ENCODE data around the gene ATP8B3.
"Not testable (repeated sequence)": the region's sequence is repeated elsewhere in the genome, so short reads cannot be mapped to it uniquely, and the experiment has no call there.

The ATP8B3 gene

GRCh38 chr19:1770866-1771576 lies 41.1 kb downstream of the ATP8B3 start:
- no peak for DNase-seq (ENCODE audit: low read depth)

DNA sequence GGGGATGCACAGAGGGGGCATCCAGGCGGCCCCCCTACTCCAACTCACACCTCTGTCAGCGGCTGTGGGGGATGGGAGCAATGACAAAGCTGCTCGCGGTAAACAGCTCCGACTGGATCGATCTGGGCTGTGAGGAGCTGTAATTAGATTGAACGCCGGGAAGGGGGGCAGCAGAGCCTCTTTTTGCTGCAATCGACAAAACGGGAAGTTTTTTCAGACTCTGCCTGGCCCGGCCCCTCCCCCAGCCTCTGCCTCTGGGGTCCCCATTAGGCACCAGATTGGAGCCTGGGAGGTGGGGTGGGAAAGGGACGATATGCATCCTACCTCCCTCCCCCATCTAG lies 42.5 kb downstream of the ATP8B3 start:
- no peak for DNase-seq (ENCODE audit: low read depth)

- DNase-seq (ENCODE audit: low read depth): no peak
Measured at GRCh38 chr19:1768918-1769644, 43.0 kb downstream of the ATP8B3 start.

DNA sequence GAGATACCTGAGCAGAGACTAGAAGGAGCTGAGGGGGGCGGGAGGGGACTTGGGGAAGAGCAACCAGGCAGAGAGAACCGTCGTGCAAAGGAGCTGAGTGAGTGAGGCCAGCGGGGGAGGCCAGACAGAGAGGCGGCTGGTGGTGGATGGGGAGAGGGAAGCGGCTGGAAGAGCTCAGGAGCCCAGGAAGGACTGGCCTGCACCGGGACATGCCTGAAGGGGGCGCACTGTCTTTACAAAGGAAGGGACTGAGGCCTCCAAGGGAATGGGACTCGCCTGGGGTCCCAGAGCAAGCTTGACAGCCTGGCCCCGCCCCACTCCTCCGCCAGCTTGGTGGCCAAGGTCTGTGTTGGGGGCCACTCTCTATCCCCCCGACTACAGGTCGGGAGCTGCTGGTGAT lies 43.8 kb downstream of the ATP8B3 start:
- no peak for DNase-seq (ENCODE audit: low read depth)

GRCh38 chr19:1767464-1767933 lies 44.6 kb downstream of the ATP8B3 start:
- DNase-seq (ENCODE audit: low read depth): peak; percentile 52

DNA sequence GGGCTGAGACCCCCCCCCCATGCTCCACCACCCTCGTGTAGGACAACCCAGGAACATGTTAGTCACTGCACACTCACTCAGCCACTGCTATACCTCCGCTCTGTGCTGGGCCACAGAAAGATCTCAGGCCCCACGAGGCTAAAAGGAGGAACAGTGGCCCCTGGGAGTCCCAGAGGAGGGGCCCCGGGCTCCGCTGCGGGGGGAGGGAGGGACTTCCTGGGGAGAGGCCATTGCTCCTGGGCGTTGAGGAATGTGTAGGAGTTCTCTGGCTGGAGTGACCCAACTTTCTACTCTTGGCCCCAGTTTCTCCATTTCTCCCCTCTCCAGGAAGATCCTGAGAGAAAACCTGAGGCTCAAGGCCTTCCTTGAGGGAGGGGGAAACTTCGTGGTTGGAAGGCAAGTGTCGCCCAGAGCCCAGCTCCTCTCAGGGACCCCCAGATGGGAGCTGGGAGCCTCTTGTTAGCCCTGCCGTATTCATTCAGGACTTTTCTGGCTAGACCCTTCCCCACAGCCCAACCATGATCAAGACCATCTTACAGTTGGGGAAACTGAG lies 45.2 kb downstream of the ATP8B3 start:
- DNase-seq (ENCODE audit: low read depth): no peak

- no peak for DNase-seq (ENCODE audit: low read depth)
Measured at GRCh38 chr19:1765904-1766799, 45.9 kb downstream of the ATP8B3 start.

GRCh38 chr19:1765232-1765903 lies 46.7 kb downstream of the ATP8B3 start:
- no peak for DNase-seq (ENCODE audit: low read depth)

DNA sequence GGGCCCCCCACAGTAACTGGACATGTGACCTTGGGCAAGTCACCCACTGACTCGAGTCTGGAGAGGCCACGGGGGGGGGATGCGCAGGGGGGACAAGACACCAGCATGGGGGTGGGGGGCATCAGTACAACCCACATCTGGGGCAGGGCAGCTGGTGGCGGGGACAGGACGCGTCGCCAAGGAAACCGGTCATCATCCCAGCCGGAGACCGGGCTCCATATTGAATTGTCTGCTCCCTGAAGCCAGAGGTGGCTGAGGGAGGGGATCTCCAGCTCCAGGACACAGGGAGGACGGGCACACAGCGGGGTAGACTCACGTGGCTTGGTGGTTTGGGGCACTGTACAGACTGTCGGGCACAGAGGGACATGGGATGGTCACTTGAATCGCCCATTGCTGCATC lies 47.3 kb downstream of the ATP8B3 start:
- no peak for DNase-seq (ENCODE audit: low read depth)

DNA sequence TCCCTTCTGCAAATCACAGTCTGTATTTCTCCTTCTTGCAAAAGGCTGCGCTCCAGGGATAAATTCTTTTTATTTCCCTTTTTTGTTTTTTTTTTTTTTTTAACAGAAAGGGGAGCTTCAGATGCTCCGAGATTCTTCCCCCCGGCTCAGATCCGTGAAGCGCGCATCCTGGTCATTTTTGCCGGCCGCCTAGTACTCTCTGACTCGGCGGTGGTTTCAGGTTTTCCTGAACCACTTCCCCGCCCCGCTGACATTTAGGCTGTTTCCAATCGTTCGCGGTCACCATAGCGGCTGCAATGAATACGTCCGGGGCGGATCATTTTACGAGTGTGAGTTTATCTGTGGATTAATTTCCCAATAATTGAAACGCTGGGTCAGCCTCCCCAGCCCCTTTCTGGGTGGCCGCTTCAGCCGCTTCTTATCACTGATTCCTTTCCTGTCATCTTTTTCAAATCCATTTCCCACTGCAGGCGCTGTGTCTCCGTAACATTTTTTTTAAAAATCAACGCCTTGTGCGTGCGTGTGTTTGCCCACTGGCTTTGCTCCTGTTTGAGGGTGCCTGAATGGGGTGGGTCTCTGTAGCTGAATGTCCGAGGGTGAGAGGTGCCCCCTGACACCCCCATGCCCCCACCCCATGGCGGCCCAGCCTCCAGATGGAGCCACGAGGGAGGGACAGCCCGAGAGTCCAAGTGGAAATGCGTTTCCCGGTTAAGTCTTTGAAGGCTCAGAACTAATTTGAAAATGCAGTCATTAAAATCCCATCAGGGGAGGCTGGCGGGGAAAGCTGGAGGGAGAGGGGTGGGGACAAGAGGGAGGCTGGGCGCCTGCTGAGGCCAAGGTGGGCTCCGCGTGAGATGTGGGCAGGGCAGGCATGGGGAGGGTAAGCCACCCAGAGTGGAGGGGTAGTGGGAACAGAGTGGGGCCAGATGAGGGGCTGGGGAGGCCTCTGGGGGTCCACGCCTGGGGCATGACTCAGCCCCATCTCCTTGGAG lies 48.1 kb downstream of the ATP8B3 start:
- DNase-seq (ENCODE audit: low read depth): no peak

GRCh38 chr19:1762243-1763117 lies 49.6 kb downstream of the ATP8B3 start:
- DNase-seq (ENCODE audit: low read depth): no peak

DNA sequence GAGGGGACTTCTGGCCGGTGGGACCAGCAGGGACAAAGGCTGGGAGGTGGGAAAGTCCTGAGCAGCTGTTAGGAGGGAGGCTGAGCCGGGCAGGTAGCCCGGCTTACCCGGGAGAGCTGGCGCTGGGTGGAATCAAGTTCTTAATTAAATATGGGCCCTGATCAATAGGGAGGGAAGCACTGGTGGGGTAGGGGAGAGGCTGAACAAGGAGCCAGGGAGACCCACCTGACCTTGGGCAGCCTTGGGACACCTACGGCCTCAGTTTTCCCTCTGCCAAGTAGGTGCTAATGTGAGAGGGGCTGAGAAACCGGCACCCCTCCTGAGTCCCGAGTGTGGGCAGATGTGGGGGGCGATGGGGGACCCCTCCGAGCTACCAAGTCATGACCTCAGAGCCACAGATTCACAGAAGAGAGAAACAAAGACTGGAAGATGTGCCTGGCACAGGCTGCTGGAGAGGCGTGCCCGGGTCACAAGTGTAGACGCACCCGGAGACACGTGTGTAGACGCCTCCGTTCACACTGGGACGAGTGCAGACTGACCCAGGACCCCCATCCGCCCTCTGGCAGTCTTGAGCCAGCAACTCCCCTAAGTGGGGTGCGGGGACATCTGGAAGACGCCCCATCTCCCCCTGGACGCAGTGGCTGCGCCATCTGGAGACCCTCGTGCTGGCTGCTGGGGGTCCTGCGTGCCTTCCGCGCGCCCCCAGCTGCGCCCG lies 50.4 kb downstream of the ATP8B3 start:
- no peak for DNase-seq (ENCODE audit: low read depth)

DNA sequence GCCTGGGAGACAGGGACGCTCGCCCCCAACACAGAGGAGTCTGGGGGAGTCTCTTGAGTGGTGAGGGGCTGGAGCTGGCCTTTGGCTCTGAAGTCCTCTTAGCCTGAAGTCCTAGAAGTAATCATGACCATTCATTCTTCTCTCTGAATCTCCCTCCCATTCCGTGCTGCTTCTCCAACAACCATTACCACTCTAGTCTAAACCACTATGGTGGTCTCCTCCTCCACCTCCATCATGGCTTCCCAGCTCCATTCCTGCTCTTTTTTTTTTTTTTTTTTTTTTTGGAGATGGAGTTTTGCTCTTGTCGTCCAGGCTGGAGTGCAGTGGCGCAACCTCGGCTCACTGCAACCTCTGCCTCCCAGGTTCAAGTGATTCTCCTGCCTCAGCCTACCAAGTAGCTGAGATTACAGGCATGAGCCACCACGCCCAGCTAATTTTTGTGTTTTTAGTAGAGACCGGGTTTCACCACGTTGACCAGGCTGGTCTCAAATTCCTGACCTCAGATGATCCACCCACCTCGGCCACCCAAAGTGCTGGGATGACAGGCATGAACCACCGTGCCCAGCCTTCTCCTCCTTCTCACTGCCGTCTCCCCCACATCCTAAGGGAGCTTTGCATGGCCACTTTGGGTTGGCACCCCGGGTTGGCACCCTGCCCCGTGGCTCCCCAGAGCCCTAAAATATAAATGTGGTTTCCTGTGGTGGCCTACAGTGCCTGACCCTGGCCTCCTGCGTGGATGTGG lies 51.1 kb downstream of the ATP8B3 start:
- DNase-seq (ENCODE audit: low read depth): not testable (repeated sequence)

GRCh38 chr19:1760020-1760419 lies 52.1 kb downstream of the ATP8B3 start:
- DNase-seq (ENCODE audit: low read depth): no peak

DNA sequence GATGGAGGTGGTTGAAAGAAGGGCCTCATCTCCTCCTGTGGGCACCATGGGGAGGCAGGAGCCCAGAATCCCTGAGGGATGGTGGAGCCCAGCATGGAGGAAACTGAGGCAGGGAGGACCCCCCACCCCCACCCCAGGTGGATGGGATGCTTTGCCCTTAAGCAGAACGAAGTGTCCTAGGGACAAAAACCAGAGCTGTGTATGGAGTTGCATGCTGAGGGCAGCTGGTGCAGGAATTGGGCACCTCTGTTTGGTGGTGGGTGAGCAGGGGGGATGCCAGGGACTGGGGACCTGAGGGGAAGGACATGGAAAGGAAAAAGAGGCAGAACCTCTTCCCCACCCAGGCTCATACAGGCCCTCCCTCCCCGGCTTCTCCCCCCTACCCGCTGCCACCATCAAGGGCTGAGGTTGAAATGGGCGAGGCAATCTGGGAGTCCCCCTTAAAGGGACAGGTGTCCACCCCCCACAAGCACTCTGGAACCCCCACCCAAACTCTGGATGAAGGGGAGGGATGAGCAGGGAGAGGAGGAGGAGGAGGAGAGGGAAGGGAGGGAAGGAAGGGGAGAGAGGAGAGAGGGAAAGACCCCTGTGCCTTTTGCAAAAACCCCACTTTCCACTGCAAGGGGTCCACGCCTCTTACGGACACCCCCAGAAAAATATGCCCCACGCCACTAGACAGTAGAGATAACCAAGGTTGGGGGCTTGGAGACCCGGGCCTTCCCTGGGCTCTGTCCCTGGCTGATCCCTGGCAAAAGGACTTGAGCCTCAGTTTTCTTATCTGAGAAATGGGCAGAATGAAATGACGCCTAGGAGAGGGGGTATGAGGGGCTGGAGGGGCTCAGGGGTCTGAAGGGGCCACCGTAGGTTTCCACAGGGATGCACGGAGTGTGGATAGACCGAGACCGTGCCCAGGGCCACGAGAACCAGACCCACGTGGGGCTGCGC lies 52.8 kb downstream of the ATP8B3 start:
- no peak for DNase-seq (ENCODE audit: low read depth)

DNA sequence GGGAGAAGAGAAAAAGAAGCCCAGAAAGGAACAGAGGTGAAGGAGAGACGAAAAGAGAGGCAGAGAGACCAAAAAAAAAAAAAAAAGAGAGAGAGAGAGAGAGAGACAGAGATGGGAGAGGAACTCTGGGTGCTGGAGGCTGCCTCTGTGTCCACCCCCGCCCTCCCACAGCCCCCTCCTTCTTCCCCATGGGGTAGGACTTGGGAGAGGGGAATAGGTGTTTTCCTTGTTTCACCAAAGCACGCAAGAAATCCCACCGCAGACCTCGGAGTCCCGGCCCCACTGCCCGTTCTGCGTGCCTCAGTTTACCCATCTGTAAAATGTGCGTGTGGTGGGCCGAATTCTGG lies 53.9 kb downstream of the ATP8B3 start:
- DNase-seq (ENCODE audit: low read depth): no peak

Data from activated T-cell treated with anti-CD3 and anti-CD28 coated beads for 1 hour (primary cell).